ENCODE measurements around the gene LYPLAL1. TPM values are rescaled to one million over a fixed set of nuclear protein-coding genes. Genes with fewer than 3 reads are reported as not detected.

LYPLAL1 gene
- total and polyA plus RNA-seq, 9 of the 15 experiments (the other 6 are each of a cell fraction or from before 2014, with no cell fraction given): 14.9 to 179 (median 46.3) TPM

GRCh38 chr1:219173758-219174459 lies at the start of gene LYPLAL1 (continued):
- TF ChIP-seq HMG20B (CRISPR knock-in tag; IDR thresholded peaks at IDR 0.05): no peak
- no peak for TF ChIP-seq TRIM28 (IDR thresholded peaks at IDR 0.05)
- TF ChIP-seq NR2C1 (IDR thresholded peaks at IDR 0.05): no peak
- no peak for TF ChIP-seq NR2C1 (tag; IDR thresholded peaks at IDR 0.05)
- no peak for TF ChIP-seq PATZ1 (CRISPR knock-in tag; IDR thresholded peaks at IDR 0.05; ENCODE audit: borderline replicate concordance)
- TF ChIP-seq ZNF217 (CRISPR knock-in tag; IDR thresholded peaks at IDR 0.05): no peak
- no peak for TF ChIP-seq SNRNP70 (optimal IDR thresholded peaks at IDR 0.05; ENCODE audit: low read depth, low read length)
- TF ChIP-seq, protein P1, sequence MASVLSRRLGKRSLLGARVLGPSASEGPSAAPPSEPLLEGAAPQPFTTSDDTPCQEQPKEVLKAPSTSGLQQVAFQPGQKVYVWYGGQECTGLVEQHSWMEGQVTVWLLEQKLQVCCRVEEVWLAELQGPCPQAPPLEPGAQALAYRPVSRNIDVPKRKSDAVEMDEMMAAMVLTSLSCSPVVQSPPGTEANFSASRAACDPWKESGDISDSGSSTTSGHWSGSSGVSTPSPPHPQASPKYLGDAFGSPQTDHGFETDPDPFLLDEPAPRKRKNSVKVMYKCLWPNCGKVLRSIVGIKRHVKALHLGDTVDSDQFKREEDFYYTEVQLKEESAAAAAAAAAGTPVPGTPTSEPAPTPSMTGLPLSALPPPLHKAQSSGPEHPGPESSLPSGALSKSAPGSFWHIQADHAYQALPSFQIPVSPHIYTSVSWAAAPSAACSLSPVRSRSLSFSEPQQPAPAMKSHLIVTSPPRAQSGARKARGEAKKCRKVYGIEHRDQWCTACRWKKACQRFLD (CRISPR knock-in tag; IDR thresholded peaks at IDR 0.05): peak; percentile 95
- TF ChIP-seq BMI1 (IDR thresholded peaks at IDR 0.05; ENCODE audit: low read length): no peak
- TF ChIP-seq ZNF184 (CRISPR knock-in tag; IDR thresholded peaks at IDR 0.05): no peak
- no peak for TF ChIP-seq TCF7L2 (IDR thresholded peaks at IDR 0.05; ENCODE audit: low read depth, low read length)
- no peak for TF ChIP-seq E4F1 (CRISPR knock-in tag; IDR thresholded peaks at IDR 0.05; ENCODE audit: borderline replicate concordance)
- TF ChIP-seq, protein P2, sequence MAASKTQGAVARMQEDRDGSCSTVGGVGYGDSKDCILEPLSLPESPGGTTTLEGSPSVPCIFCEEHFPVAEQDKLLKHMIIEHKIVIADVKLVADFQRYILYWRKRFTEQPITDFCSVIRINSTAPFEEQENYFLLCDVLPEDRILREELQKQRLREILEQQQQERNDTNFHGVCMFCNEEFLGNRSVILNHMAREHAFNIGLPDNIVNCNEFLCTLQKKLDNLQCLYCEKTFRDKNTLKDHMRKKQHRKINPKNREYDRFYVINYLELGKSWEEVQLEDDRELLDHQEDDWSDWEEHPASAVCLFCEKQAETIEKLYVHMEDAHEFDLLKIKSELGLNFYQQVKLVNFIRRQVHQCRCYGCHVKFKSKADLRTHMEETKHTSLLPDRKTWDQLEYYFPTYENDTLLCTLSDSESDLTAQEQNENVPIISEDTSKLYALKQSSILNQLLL (CRISPR knock-in tag; IDR thresholded peaks at IDR 0.05; ENCODE audit: borderline replicate concordance): no peak
- 0 out of 2 replicates have a peak, but pooled peaks have one; percentile 54 for TF ChIP-seq SMAD3 (CRISPR knock-in tag; conservative IDR thresholded peaks at IDR 0.05)
- TF ChIP-seq CHD2 (IDR thresholded peaks at IDR 0.05; ENCODE audit: low read depth, low read length): no peak
- TF ChIP-seq, protein P3, sequence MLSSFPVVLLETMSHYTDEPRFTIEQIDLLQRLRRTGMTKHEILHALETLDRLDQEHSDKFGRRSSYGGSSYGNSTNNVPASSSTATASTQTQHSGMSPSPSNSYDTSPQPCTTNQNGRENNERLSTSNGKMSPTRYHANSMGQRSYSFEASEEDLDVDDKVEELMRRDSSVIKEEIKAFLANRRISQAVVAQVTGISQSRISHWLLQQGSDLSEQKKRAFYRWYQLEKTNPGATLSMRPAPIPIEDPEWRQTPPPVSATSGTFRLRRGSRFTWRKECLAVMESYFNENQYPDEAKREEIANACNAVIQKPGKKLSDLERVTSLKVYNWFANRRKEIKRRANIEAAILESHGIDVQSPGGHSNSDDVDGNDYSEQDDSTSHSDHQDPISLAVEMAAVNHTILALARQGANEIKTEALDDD (IDR thresholded peaks at IDR 0.05): no peak
- TF ChIP-seq TAF15 (IDR thresholded peaks at IDR 0.05; ENCODE audit: low read depth, low read length): no peak
